ENCODE data around the gene AKAP8. TPM values are rescaled to one million over a fixed set of nuclear protein-coding genes. Genes with fewer than 3 reads are reported as not detected.

Gene AKAP8
- total and polyA plus RNA-seq, 9 donors = 16.4 to 22.9 (median 18.8) TPM

GRCh38 chr19:15374796-15375440, 4.7 kb downstream of the AKAP8 start:
- no peak for DNase-seq

GRCh38 chr19:15374105-15374651, 5.4 kb downstream of the AKAP8 start:
- Histone ChIP-seq H3K27ac (ENCODE audit: low read length) (no peak overlapping the region), H3K4me3 (ENCODE audit: low read length) (no peak overlapping the region), H3K27me3 (ENCODE audit: control insufficient read depth, insufficient read depth, low read length) (no peaks in the 10 kb centered on the region), H3K9me3 (replicated peaks; ENCODE audit: control insufficient read depth, low read depth, low read length) (no peaks in the 10 kb centered on the region), H3K4me1 (ENCODE audit: control insufficient read depth, insufficient read depth, low read length) (peaks cover 23% of the 10 kb centered on the region), H3K36me3 (ENCODE audit: control insufficient read depth, insufficient read depth, low read length) (peaks cover 53% of the 10 kb centered on the region)
- 71% methylated on average over 19 of the region's 21 CpGs for WGBS (ENCODE audit: insufficient coverage)
- DNase-seq = no peak

More at GRCh38 chr19:15374796-15375440, 4.7 kb downstream of the AKAP8 start:
- peaks cover 46% of the 10 kb centered on the region for H3K36me3 ChIP-seq (ENCODE audit: control insufficient read depth, insufficient read depth, low read length)
- no peaks in the 10 kb centered on the region for H3K27me3 ChIP-seq (ENCODE audit: control insufficient read depth, insufficient read depth, low read length)
- no peak overlapping the region for H3K4me3 ChIP-seq (ENCODE audit: low read length)
- no peaks in the 10 kb centered on the region for H3K9me3 ChIP-seq (replicated peaks; ENCODE audit: control insufficient read depth, low read depth, low read length)
- H3K27ac ChIP-seq (ENCODE audit: low read length) = no peak overlapping the region
- WGBS (ENCODE audit: insufficient coverage) = 66% methylated on average over 21 of the region's 24 CpGs
- peaks cover 23% of the 10 kb centered on the region for H3K4me1 ChIP-seq (ENCODE audit: control insufficient read depth, insufficient read depth, low read length)

- WGBS (ENCODE audit: insufficient coverage) = 93% methylated on average over 17 of the region's 22 CpGs
- Histone ChIP-seq H3K36me3 (ENCODE audit: control insufficient read depth, insufficient read depth, low read length) (peaks cover 58% of the 10 kb centered on the region), H3K27me3 (ENCODE audit: control insufficient read depth, insufficient read depth, low read length) (no peaks in the 10 kb centered on the region), H3K9me3 (replicated peaks; ENCODE audit: control insufficient read depth, low read depth, low read length) (no peaks in the 10 kb centered on the region), H3K4me3 (ENCODE audit: low read length) (no peak overlapping the region), H3K27ac (ENCODE audit: low read length) (no peak overlapping the region), H3K4me1 (ENCODE audit: control insufficient read depth, insufficient read depth, low read length) (peaks cover 23% of the 10 kb centered on the region)
- no peak for DNase-seq
Observed at GRCh38 chr19:15373644-15374043, 5.9 kb downstream of the AKAP8 start.

GRCh38 chr19:15372891-15373301, 6.7 kb downstream of the AKAP8 start:
- H3K4me3 ChIP-seq (ENCODE audit: low read length) = no peak overlapping the region
- DNase-seq = no peak
- WGBS (ENCODE audit: insufficient coverage) = 93% methylated on average over 29 of the region's 30 CpGs
- no peaks in the 10 kb centered on the region for H3K27me3 ChIP-seq (ENCODE audit: control insufficient read depth, insufficient read depth, low read length)
- peaks cover 21% of the 10 kb centered on the region for H3K4me1 ChIP-seq (ENCODE audit: control insufficient read depth, insufficient read depth, low read length)
- peaks cover 66% of the 10 kb centered on the region for H3K36me3 ChIP-seq (ENCODE audit: control insufficient read depth, insufficient read depth, low read length)
- H3K9me3 ChIP-seq (replicated peaks; ENCODE audit: control insufficient read depth, low read depth, low read length) = no peaks in the 10 kb centered on the region
- no peak overlapping the region for H3K27ac ChIP-seq (ENCODE audit: low read length)

GRCh38 chr19:15372470-15372869, 7.1 kb downstream of the AKAP8 start:
- H3K4me1 ChIP-seq (ENCODE audit: control insufficient read depth, insufficient read depth, low read length) = peaks cover 16% of the 10 kb centered on the region
- no peak for DNase-seq
- peaks cover 70% of the 10 kb centered on the region for H3K36me3 ChIP-seq (ENCODE audit: control insufficient read depth, insufficient read depth, low read length)
- no peaks in the 10 kb centered on the region for H3K9me3 ChIP-seq (replicated peaks; ENCODE audit: control insufficient read depth, low read depth, low read length)
- H3K4me3 ChIP-seq (ENCODE audit: low read length) = no peak overlapping the region
- no peaks in the 10 kb centered on the region for H3K27me3 ChIP-seq (ENCODE audit: control insufficient read depth, insufficient read depth, low read length)
- H3K27ac ChIP-seq (ENCODE audit: low read length) = no peak overlapping the region
- WGBS (ENCODE audit: insufficient coverage) = 91% methylated on average over 14 of the region's 14 CpGs

- no peak for DNase-seq
- H3K27me3 ChIP-seq (ENCODE audit: control insufficient read depth, insufficient read depth, low read length) = no peaks in the 10 kb centered on the region
- no peaks in the 10 kb centered on the region for H3K9me3 ChIP-seq (replicated peaks; ENCODE audit: control insufficient read depth, low read depth, low read length)
- peaks cover 76% of the 10 kb centered on the region for H3K36me3 ChIP-seq (ENCODE audit: control insufficient read depth, insufficient read depth, low read length)
- H3K4me3 ChIP-seq (ENCODE audit: low read length) = no peak overlapping the region
- H3K27ac ChIP-seq (ENCODE audit: low read length) = no peak overlapping the region
- 86% methylated on average over 17 of the region's 17 CpGs for WGBS (ENCODE audit: insufficient coverage)
- peaks cover 11% of the 10 kb centered on the region for H3K4me1 ChIP-seq (ENCODE audit: control insufficient read depth, insufficient read depth, low read length)
Observed at GRCh38 chr19:15371786-15372380, 7.7 kb downstream of the AKAP8 start.

- Histone ChIP-seq H3K9me3 (replicated peaks; ENCODE audit: control insufficient read depth, low read depth, low read length) (no peaks in the 10 kb centered on the region), H3K36me3 (ENCODE audit: control insufficient read depth, insufficient read depth, low read length) (peaks cover 76% of the 10 kb centered on the region), H3K27me3 (ENCODE audit: control insufficient read depth, insufficient read depth, low read length) (no peaks in the 10 kb centered on the region), H3K4me1 (ENCODE audit: control insufficient read depth, insufficient read depth, low read length) (peaks cover 8% of the 10 kb centered on the region), H3K4me3 (ENCODE audit: low read length) (no peak overlapping the region), H3K27ac (ENCODE audit: low read length) (no peak overlapping the region)
- WGBS (ENCODE audit: insufficient coverage) = 98% methylated on average over 6 of the region's 7 CpGs
- no peak for DNase-seq
Observed at GRCh38 chr19:15371119-15371518, 8.5 kb downstream of the AKAP8 start.

GRCh38 chr19:15369594-15369891, 10.0 kb downstream of the AKAP8 start:
- H3K4me3 ChIP-seq (ENCODE audit: low read length) = no peak overlapping the region
- 93% methylated on average over 7 of the region's 9 CpGs for WGBS (ENCODE audit: insufficient coverage)
- peaks cover 83% of the 10 kb centered on the region for H3K36me3 ChIP-seq (ENCODE audit: control insufficient read depth, insufficient read depth, low read length)
- no peaks in the 10 kb centered on the region for H3K27me3 ChIP-seq (ENCODE audit: control insufficient read depth, insufficient read depth, low read length)
- no peaks in the 10 kb centered on the region for H3K9me3 ChIP-seq (replicated peaks; ENCODE audit: control insufficient read depth, low read depth, low read length)
- H3K27ac ChIP-seq (ENCODE audit: low read length) = no peak overlapping the region
- no peak for DNase-seq
- peaks cover 3% of the 10 kb centered on the region for H3K4me1 ChIP-seq (ENCODE audit: control insufficient read depth, insufficient read depth, low read length)

- no peak overlapping the region for H3K27ac ChIP-seq (ENCODE audit: low read length)
- peaks cover 81% of the 10 kb centered on the region for H3K36me3 ChIP-seq (ENCODE audit: control insufficient read depth, insufficient read depth, low read length)
- 91% methylated on average over 33 of the region's 35 CpGs for WGBS (ENCODE audit: insufficient coverage)
Observed at GRCh38 chr19:15368798-15369593, 10.6 kb downstream of the AKAP8 start.

GRCh38 chr19:15368051-15368632, 11.4 kb downstream of the AKAP8 start:
- Histone ChIP-seq H3K9me3 (replicated peaks; ENCODE audit: control insufficient read depth, low read depth, low read length) (no peaks in the 10 kb centered on the region), H3K4me3 (ENCODE audit: low read length) (no peak overlapping the region), H3K27me3 (ENCODE audit: control insufficient read depth, insufficient read depth, low read length) (no peaks in the 10 kb centered on the region), H3K4me1 (ENCODE audit: control insufficient read depth, insufficient read depth, low read length) (no peaks in the 10 kb centered on the region), H3K27ac (ENCODE audit: low read length) (no peak overlapping the region), H3K36me3 (ENCODE audit: control insufficient read depth, insufficient read depth, low read length) (peaks cover 74% of the 10 kb centered on the region)
- no peak for DNase-seq
- 89% methylated on average over 24 of the region's 24 CpGs for WGBS (ENCODE audit: insufficient coverage)

More at GRCh38 chr19:15368798-15369593, 10.6 kb downstream of the AKAP8 start:
- Histone ChIP-seq H3K27me3 (ENCODE audit: control insufficient read depth, insufficient read depth, low read length) (no peaks in the 10 kb centered on the region), H3K9me3 (replicated peaks; ENCODE audit: control insufficient read depth, low read depth, low read length) (no peaks in the 10 kb centered on the region), H3K4me3 (ENCODE audit: low read length) (no peak overlapping the region), H3K4me1 (ENCODE audit: control insufficient read depth, insufficient read depth, low read length) (no peaks in the 10 kb centered on the region)
- no peak for DNase-seq
